SJSA1 (cell line): ENCODE measurements around the gene EVL. TPM values are rescaled to one million over a fixed set of nuclear protein-coding genes. Genes with fewer than 3 reads are reported as not detected.

ENCODE experiments used
- DNase-seq, 2 experiments: peaks; one replicate each; pipeline ENCODE4 v3.0.0-alpha.2; 2015 to 2020; ENCODE audit warnings: low spot score in 2 of 2, low read depth in 1 of 2
- H3K27ac ChIP-seq: fragments of 250-450 bp; sonication (Bioruptor Pico); 2 replicates; pipeline ENCODE4 v1.5.1; 2020; ENCODE audit warnings: mild to moderate bottlenecking, moderate library complexity
- H3K27me3 ChIP-seq: fragments of 250-450 bp; sonication (Bioruptor Pico); replicated peaks from 2 replicates; pipeline ENCODE4 v1.5.1; 2020; ENCODE audit warnings: mild to moderate bottlenecking, moderate library complexity
- H3K36me3 ChIP-seq: fragments of 250-450 bp; sonication (Bioruptor Pico); 2 replicates; pipeline ENCODE4 v1.5.1; 2020; ENCODE audit warnings: mild to moderate bottlenecking
- H3K4me1 ChIP-seq: fragments of 250-450 bp; sonication (Bioruptor Pico); replicated peaks from 2 replicates; pipeline ENCODE4 v1.6.1; 2021; ENCODE audit warnings: mild to moderate bottlenecking
- H3K4me3 ChIP-seq: fragments of 250-450 bp; sonication (Bioruptor Pico); 2 replicates; pipeline ENCODE4 v1.5.1; 2020; ENCODE audit warnings: mild to moderate bottlenecking
- H3K9me3 ChIP-seq: fragments of 250-450 bp; sonication (Bioruptor Pico); replicated peaks from 2 replicates; pipeline ENCODE4 v1.5.1; 2020; ENCODE audit warnings: mild to moderate bottlenecking
- total RNA-seq: library from RNA; depleted of rRNA; stranded (reverse); fragments of >200 nt; shearing (Covaris generic); gene quantifications from 2 replicates; pipeline ENCODE4 v1.2.3, GENCODE V29; 2014

The EVL gene
- total RNA-seq, 1 experiment from 2014 or later, result 10.8 TPM

GRCh38 chr14:100093319-100093718 is 28.1 kb downstream of the EVL start:
- DNase-seq, result no peak
- no peaks in the 10 kb centered on the region for H3K9me3 ChIP-seq

GRCh38 chr14:100096656-100097055 is 31.4 kb downstream of the EVL start:
- H3K27me3 ChIP-seq, result no peaks in the 10 kb centered on the region
- DNase-seq, result no peak
- no peaks in the 10 kb centered on the region for H3K36me3 ChIP-seq
- no peaks in the 10 kb centered on the region for H3K9me3 ChIP-seq
- no peak overlapping the region for H3K4me3 ChIP-seq
- no peak overlapping the region for H3K27ac ChIP-seq
- H3K4me1 ChIP-seq, result no peaks in the 10 kb centered on the region

More at GRCh38 chr14:100093319-100093718, 28.1 kb downstream of the EVL start:
- Histone ChIP-seq H3K4me1 (no peaks in the 10 kb centered on the region), H3K27ac (no peak overlapping the region), H3K27me3 (no peaks in the 10 kb centered on the region), H3K4me3 (no peak overlapping the region), H3K36me3 (no peaks in the 10 kb centered on the region)

- Histone ChIP-seq H3K4me1 (no peaks in the 10 kb centered on the region), H3K27ac (no peak overlapping the region), H3K36me3 (no peaks in the 10 kb centered on the region), H3K27me3 (no peaks in the 10 kb centered on the region), H3K9me3 (no peaks in the 10 kb centered on the region), H3K4me3 (no peak overlapping the region)
- DNase-seq, result no peak
Measured at GRCh38 chr14:100098171-100098570, 32.9 kb downstream of the EVL start.

GRCh38 chr14:100100032-100100703 is 34.9 kb downstream of the EVL start:
- H3K27ac ChIP-seq, result no peak overlapping the region
- no peak for DNase-seq
- H3K27me3 ChIP-seq, result no peaks in the 10 kb centered on the region
- H3K9me3 ChIP-seq, result no peaks in the 10 kb centered on the region
- no peaks in the 10 kb centered on the region; the same call in 1 of the 2 replicates for H3K4me1 ChIP-seq
- H3K4me3 ChIP-seq, result no peak overlapping the region
- H3K36me3 ChIP-seq, result no peaks in the 10 kb centered on the region

- DNase-seq, result no peak
- Histone ChIP-seq H3K4me3 (no peak overlapping the region), H3K27ac (no peak overlapping the region), H3K27me3 (no peaks in the 10 kb centered on the region), H3K9me3 (no peaks in the 10 kb centered on the region), H3K36me3 (no peaks in the 10 kb centered on the region), H3K4me1 (no peaks in the 10 kb centered on the region; the same call in 1 of the 2 replicates)
Measured at GRCh38 chr14:100102156-100102785, 37.0 kb downstream of the EVL start.

- Histone ChIP-seq H3K4me1 (no peaks in the 10 kb centered on the region; the same call in 1 of the 2 replicates), H3K27me3 (no peaks in the 10 kb centered on the region), H3K36me3 (no peaks in the 10 kb centered on the region), H3K4me3 (no peak overlapping the region), H3K27ac (no peak overlapping the region), H3K9me3 (no peaks in the 10 kb centered on the region)
- DNase-seq, result peak in 1 of 2 experiments; percentile 24
Measured at GRCh38 chr14:100103250-100104005, 38.2 kb downstream of the EVL start.

- H3K27ac ChIP-seq, result no peak overlapping the region
- no peak overlapping the region for H3K4me3 ChIP-seq
- DNase-seq, result no peak
- H3K4me1 ChIP-seq, result no peaks in the 10 kb centered on the region; the same call in 1 of the 2 replicates
- H3K27me3 ChIP-seq, result no peaks in the 10 kb centered on the region
- no peaks in the 10 kb centered on the region for H3K36me3 ChIP-seq
- H3K9me3 ChIP-seq, result no peaks in the 10 kb centered on the region
Measured at GRCh38 chr14:100104006-100104352, 38.8 kb downstream of the EVL start.

- Histone ChIP-seq H3K4me3 (no peak overlapping the region), H3K27ac (no peak overlapping the region), H3K4me1 (no peaks in the 10 kb centered on the region; the same call in 1 of the 2 replicates), H3K27me3 (no peaks in the 10 kb centered on the region), H3K36me3 (no peaks in the 10 kb centered on the region), H3K9me3 (no peaks in the 10 kb centered on the region)
- no peak for DNase-seq
Measured at GRCh38 chr14:100104523-100105300, 39.5 kb downstream of the EVL start.

- Histone ChIP-seq H3K4me3 (no peak overlapping the region), H3K27ac (no peak overlapping the region), H3K36me3 (no peaks in the 10 kb centered on the region)
Measured at GRCh38 chr14:100105357-100106169, 40.3 kb downstream of the EVL start.

GRCh38 chr14:100106250-100107112 is 41.3 kb downstream of the EVL start:
- Histone ChIP-seq H3K36me3 (no peaks in the 10 kb centered on the region), H3K4me1 (no peaks in the 10 kb centered on the region; the same call in 1 of the 2 replicates), H3K27ac (no peak overlapping the region), H3K27me3 (no peaks in the 10 kb centered on the region), H3K4me3 (no peak overlapping the region), H3K9me3 (no peaks in the 10 kb centered on the region)
- DNase-seq, result no peak

More at GRCh38 chr14:100105357-100106169, 40.3 kb downstream of the EVL start:
- Histone ChIP-seq H3K9me3 (no peaks in the 10 kb centered on the region), H3K4me1 (no peaks in the 10 kb centered on the region; the same call in 1 of the 2 replicates), H3K27me3 (no peaks in the 10 kb centered on the region)
- DNase-seq, result no peak

GRCh38 chr14:100107236-100107635 is 42.0 kb downstream of the EVL start:
- H3K4me1 ChIP-seq, result no peaks in the 10 kb centered on the region; the same call in 1 of the 2 replicates
- H3K27ac ChIP-seq, result no peak overlapping the region
- no peak for DNase-seq

More at GRCh38 chr14:100107236-100107635, 42.0 kb downstream of the EVL start:
- Histone ChIP-seq H3K36me3 (no peaks in the 10 kb centered on the region), H3K9me3 (no peaks in the 10 kb centered on the region), H3K4me3 (no peak overlapping the region), H3K27me3 (no peaks in the 10 kb centered on the region)
